ENCODE data around the gene PABPN1L. TPM values are rescaled to one million over a fixed set of nuclear protein-coding genes. Genes with fewer than 3 reads are reported as not detected.

Gene PABPN1L
- total and polyA plus RNA-seq, 2 of the 4 experiments (the other 2 are of a cell fraction), result not detected

GRCh38 chr16:88817785-88818574, 48.5 kb downstream of the PABPN1L start:
- Histone ChIP-seq H3K27ac (ENCODE audit: insufficient read depth, low read length) (peak overlapping the region; percentile 30), H3K9me3 (ENCODE audit: control insufficient read depth, insufficient read depth, low read length) (no peaks in the 10 kb centered on the region), H3K9ac (ENCODE audit: low read depth, low read length) (peak overlapping the region; percentile 3; the same call in 1 of the 2 replicates), H3K4me3 (ENCODE audit: insufficient read depth, low read depth, low read length) (no peak overlapping the region), H3K18ac (ENCODE audit: low read depth, low read length) (no peak overlapping the region; the same call in 1 of the 2 replicates), H2BK15ac (ENCODE audit: low read depth, low read length) (no peak overlapping the region), H3K14ac (replicated peaks; ENCODE audit: low read depth, low read length) (peak overlapping the region; percentile 10), H2AFZ (replicated peaks; ENCODE audit: low read length, poor library complexity) (peak overlapping the region; percentile 87), H3K4me1 (ENCODE audit: control insufficient read depth, insufficient read depth, low read length) (peaks cover 12% of the 10 kb centered on the region), H2BK5ac (ENCODE audit: low read depth, low read length, poor library complexity, severe bottlenecking) (peak overlapping the region; percentile 22), H2AK9ac (replicated peaks; ENCODE audit: low read depth, low read length, poor library complexity) (peak overlapping the region; percentile 88), H3K9me1 (ENCODE audit: insufficient read depth, low read length) (peaks cover 5% of the 10 kb centered on the region), H3K4ac (ENCODE audit: low read depth, low read length) (peak overlapping the region; percentile 75), H2BK20ac (ENCODE audit: low read depth, low read length) (peak overlapping the region; percentile 9; the same call in 1 of the 2 replicates), H2AK5ac (ENCODE audit: low read depth, low read length) (peak overlapping the region; percentile 72), H4K5ac (ENCODE audit: low read depth, low read length) (peak overlapping the region; percentile 0; the same call in 1 of the 2 replicates), H4K20me1 (ENCODE audit: insufficient read depth, low read length) (no peaks in the 10 kb centered on the region), H3K27me3 (ENCODE audit: control insufficient read depth, insufficient read depth, low read length) (no peaks in the 10 kb centered on the region), H3K56ac (ENCODE audit: extremely low read depth, insufficient read depth, low read length) (no peak overlapping the region), H4K8ac (ENCODE audit: low read depth in 2 of 2, low read length in 2 of 2) (peak overlapping the region; percentile 57 to 84; a peak in 3 of 4 replicates), H4K91ac (ENCODE audit: insufficient read depth, low read depth, low read length) (peak overlapping the region; percentile 71), H2BK120ac (ENCODE audit: low read depth, low read length) (peak overlapping the region; percentile 21; the same call in 1 of the 2 replicates), H3K36me3 (ENCODE audit: control insufficient read depth, insufficient read depth, low read length) (peaks cover 11% of the 10 kb centered on the region; the same call in 1 of the 2 replicates), H3K4me2 (ENCODE audit: low read depth, low read length) (peak overlapping the region; percentile 42), H3K79me1 (ENCODE audit: low read depth in 1 of 2, low read length in 2 of 2) (no peaks in the 10 kb centered on the region; a peak in 1 of 4 replicates), H3K23ac (ENCODE audit: low read depth, low read length) (peak overlapping the region; percentile 46)
- 45% methylated on average over 26 of the region's 40 CpGs; no CpG with 5 or more reads in 1 of the 2 experiments for WGBS, 2 experiments (ENCODE audit: extremely low coverage in 2 of 2, insufficient read length in 1 of 2)
- dilution Hi-C loops (cut with HindIII; ENCODE audit: low sequenced_read_pairs, unreplicated experiment), result no loop called here
- peak; percentile 70 for DNase-seq
- peak; percentile 48; the same call in 1 of the 2 replicates for TF ChIP-seq POLR2A (IDR thresholded peaks at IDR 0.05; ENCODE audit: low read depth, low read length)
- no peak for TF ChIP-seq USF2 (IDR thresholded peaks at IDR 0.05; ENCODE audit: low read depth, low read length)
- no peak for TF ChIP-seq ELK1 (IDR thresholded peaks at IDR 0.05; ENCODE audit: borderline replicate concordance, low read depth, low read length)
- peak; percentile 32; the same call in 1 of the 2 replicates for TF ChIP-seq MAZ (IDR thresholded peaks at IDR 0.05; ENCODE audit: borderline replicate concordance, low read depth, low read length)
- 0 out of 2 replicates have a peak, but pooled peaks have one; percentile 18 for TF ChIP-seq MXI1 (IDR thresholded peaks at IDR 0.05; ENCODE audit: borderline replicate concordance, low read depth, low read length)
- no peak for TF ChIP-seq RAD21 (IDR thresholded peaks at IDR 0.05; ENCODE audit: low read length)
- no peak for TF ChIP-seq CTCF (conservative IDR thresholded peaks at IDR 0.05; ENCODE audit: low read depth, low read length)
- no peak for TF ChIP-seq NFE2L2 (IDR thresholded peaks at IDR 0.05; ENCODE audit: low read depth, low read length)
- TF ChIP-seq SMC3 (IDR thresholded peaks at IDR 0.05; ENCODE audit: low read depth, low read length), result no peak
- ATAC-seq (ENCODE audit: low read depth), result peak; percentile 68
- intact Hi-C loops (cut with micrococcal nuclease), result loop anchor here (1.0 kb wide), 1 partner anchor 349 kb away; no protein-coding TSS in a partner anchor
- ChIA-PET POLR2A (ENCODE audit: unreplicated experiment) (no interaction called here), CTCF (no interaction called here)
- in situ Hi-C loops (cut with MboI; ENCODE audit: low sequenced_read_pairs), result no loop called here
- no TSS peak for BruUV-seq (replicated peaks)

Data from IMR-90 (cell line).